ENCODE results near the gene ZNF804A.

Gene ZNF804A

GRCh38 chr2:184598316-184599053, at the start of gene ZNF804A:
Gene ZNF804A (plus strand): TSS chr2:184598529. CDS start chr2:184598960, 431 bp downstream.
- no peak for DNase-seq (ENCODE audit: low read depth in 2 of 2)

- DNase-seq (ENCODE audit: low read depth in 2 of 2), result no peak
Observed at GRCh38 chr2:184549153-184549552, 49.2 kb upstream of the ZNF804A start.

- no peak for DNase-seq (ENCODE audit: low read depth in 2 of 2)
Observed at GRCh38 chr2:184551626-184552025, 46.7 kb upstream of the ZNF804A start.

DNA sequence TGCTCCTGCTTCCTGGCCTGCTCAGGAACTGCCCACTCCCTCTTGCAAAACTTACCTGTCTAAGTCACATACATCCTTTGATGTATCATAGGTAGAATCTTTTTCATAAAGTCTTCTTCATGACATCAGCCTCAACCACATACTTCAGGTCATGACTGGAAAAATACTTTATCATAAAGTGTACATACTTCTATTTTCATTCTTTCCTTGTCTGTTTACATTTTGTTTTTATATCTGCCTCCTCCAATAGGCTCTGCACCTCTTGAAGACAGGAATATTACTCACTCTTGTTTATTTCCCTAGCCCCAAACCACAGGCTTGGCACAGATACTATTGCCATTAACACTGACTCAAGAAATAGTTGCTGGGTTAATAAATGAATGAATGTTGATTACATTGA, 43.6 kb upstream of the ZNF804A start:
- no peak for DNase-seq (ENCODE audit: low read depth in 2 of 2)

DNA sequence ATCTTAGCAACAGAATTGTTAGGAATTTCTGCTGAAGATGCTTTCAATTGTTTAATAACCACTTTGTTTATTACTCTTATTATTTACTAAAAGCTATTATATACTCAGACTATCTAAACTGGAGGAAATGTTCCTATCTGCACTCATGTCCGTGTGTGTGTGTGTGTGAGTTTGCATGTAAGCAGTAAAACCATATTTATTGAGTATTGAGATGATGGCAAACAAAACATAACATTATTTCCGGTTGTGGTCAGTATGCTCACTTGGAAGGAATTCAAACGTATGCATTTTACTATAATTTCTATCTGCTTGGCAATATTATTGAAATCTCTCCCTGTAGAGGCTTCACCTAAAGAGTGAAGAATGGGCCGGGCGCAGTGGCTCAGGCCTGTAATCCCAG, 43.0 kb upstream of the ZNF804A start:
- no peak for DNase-seq (ENCODE audit: low read depth in 2 of 2)

- no peak for DNase-seq (ENCODE audit: low read depth in 2 of 2)
Observed at GRCh38 chr2:184556639-184557038, 41.7 kb upstream of the ZNF804A start.

- DNase-seq (ENCODE audit: low read depth in 2 of 2), result no peak
Observed at GRCh38 chr2:184558713-184559464, 39.4 kb upstream of the ZNF804A start.

DNA sequence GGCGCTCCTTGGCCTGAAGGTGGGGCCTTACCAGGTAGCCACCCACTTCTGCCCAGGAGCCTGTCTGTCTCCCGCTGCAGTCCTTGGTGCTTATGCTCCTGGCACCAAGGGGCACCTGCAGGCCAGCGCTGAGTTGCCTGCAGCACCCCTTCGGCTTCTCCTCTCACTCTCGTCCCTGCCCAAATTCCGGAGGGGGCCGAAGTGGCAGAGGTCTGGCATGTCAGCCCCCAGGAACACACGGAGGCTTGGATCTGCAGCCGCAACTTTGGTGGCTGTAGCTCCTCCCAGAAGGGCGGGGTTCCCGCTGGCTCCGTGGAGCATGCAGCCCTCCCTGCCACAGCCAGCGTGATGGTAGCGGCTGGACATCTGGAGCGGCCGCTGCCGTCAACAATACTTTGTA, 37.7 kb upstream of the ZNF804A start:
- no peak for DNase-seq (ENCODE audit: low read depth in 2 of 2)

GRCh38 chr2:184562532-184562931, 35.8 kb upstream of the ZNF804A start:
- no peak for DNase-seq (ENCODE audit: low read depth in 2 of 2)

DNA sequence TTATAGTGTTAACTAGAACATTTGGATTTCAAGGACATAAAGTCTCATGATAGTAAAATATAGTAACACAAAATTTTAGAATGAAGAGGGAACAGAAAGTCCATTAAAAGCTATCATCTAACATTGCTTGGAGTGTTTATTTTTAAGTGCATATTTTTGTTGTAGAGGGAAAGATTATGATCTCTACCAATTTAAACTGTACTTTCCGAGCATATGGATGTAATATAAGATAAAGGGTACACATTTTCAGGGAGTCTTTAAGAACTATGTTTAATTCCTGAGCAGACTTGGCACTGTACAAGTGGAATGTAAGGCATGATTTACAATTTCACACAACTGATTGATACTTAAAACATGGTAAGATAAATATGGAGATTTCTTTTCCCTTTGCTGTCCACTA, 34.2 kb upstream of the ZNF804A start:
- DNase-seq (ENCODE audit: low read depth in 2 of 2), result no peak

- DNase-seq (ENCODE audit: low read depth in 2 of 2), result no peak
Observed at GRCh38 chr2:184566716-184567115, 31.6 kb upstream of the ZNF804A start.

GRCh38 chr2:184577056-184577455, 21.3 kb upstream of the ZNF804A start:
- no peak for DNase-seq (ENCODE audit: low read depth in 2 of 2)

GRCh38 chr2:184577743-184578142, 20.6 kb upstream of the ZNF804A start:
- no peak for DNase-seq (ENCODE audit: low read depth in 2 of 2)

GRCh38 chr2:184579226-184579625, 19.1 kb upstream of the ZNF804A start:
- DNase-seq (ENCODE audit: low read depth in 2 of 2), result no peak

GRCh38 chr2:184581391-184581790, 16.9 kb upstream of the ZNF804A start:
- no peak for DNase-seq (ENCODE audit: low read depth in 2 of 2)

GRCh38 chr2:184589261-184589660, 9.1 kb upstream of the ZNF804A start:
- no peak for DNase-seq (ENCODE audit: low read depth in 2 of 2)

GRCh38 chr2:184596819-184597411, 1.4 kb upstream of the ZNF804A start:
- DNase-seq (ENCODE audit: low read depth in 2 of 2), result no peak

- DNase-seq (ENCODE audit: low read depth in 2 of 2), result no peak
Observed at GRCh38 chr2:184597571-184597991, 748 bp upstream of the ZNF804A start.

GRCh38 chr2:184598002-184598315, 370 bp upstream of the ZNF804A start:
- no peak for DNase-seq (ENCODE audit: low read depth in 2 of 2)

DNA sequence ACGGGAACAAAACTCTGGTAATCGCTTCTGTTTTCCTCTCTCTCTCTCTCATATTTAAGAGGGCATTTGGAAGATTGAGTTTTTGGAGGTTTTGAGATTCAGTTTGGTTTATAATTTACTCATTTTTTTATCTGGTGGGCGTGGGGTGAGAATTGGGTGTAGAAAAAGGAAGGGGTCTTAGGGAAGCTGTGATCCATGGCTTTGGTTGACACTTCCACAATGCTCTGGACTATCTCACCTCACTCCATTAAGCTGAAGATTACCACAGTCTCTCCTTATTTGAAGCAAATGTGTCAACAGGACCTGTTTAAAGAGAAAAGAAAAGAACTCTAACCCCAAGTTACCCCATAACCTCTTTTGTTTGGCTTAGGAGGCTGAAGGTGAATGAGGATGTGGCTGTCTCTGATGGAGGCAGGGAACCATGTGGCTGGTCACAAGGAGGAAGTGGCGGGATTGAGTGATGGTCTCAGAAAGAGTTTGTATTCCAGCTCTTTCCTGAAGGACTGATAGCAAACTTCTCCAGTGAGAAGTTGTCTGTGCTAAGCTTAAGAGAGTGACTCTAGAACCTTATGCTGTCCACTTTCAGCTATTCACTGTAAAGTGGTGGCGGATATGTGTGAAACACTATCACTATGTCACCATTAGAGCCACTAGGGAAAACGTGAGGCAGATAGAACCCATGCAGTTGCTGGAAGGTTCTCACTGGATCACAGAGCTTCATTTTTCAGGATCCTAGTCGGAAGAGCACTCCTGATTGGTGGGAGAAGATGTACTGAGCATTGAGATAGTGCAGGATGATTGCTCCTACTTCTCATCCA, 934 bp downstream of the ZNF804A start:
- DNase-seq (ENCODE audit: low read depth in 2 of 2), result no peak

GRCh38 chr2:184599872-184600222, 1.5 kb downstream of the ZNF804A start:
- no peak for DNase-seq (ENCODE audit: low read depth in 2 of 2)

DNA sequence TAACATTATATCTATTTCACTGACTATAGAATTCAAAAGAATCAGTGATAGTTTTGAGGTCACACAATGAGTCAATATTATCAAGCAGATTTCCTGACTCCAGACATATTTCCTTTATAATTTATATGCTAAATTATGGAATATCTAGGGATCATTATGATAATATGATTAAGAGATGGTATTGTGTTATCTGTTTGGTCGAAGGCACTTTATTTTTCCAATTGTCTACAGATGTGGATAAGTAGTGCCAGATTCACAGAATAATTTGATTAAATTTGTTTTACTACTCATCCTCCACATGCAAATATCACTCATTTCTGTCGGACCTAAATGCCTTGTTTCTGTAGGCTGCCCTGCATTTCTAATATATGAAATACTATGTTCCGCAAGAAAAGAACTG, 4.4 kb downstream of the ZNF804A start:
- no peak for DNase-seq (ENCODE audit: low read depth in 2 of 2)

Measured in stimulated activated CD4-positive, alpha-beta T cell treated with anti-CD3 and anti-CD28 coated beads, Interleukin-4, amount 100 ng/mL, for 48 hours (primary cell).